ENCODE results near the gene SRCAP. TPM values are rescaled to one million over a fixed set of nuclear protein-coding genes. Genes with fewer than 3 reads are reported as not detected.
A peak's percentile ranks its signal among the peaks of the same experiment; 100 is the strongest.

SRCAP gene
- total and polyA plus RNA-seq, 2 of the 8 experiments (the other 6 are each of a cell fraction or from before 2014, with no cell fraction given), result 5.5 to 54.3 TPM

- Histone ChIP-seq H3K18ac (ENCODE audit: extremely low read depth, low read length) (no peak overlapping the region), H3K4ac (replicated peaks; ENCODE audit: insufficient read length, low read depth, low read length) (no peak overlapping the region), H3K79me1 (ENCODE audit: low read depth, low read length) (no peaks in the 10 kb centered on the region), H3K27me3 (replicated peaks in 1 of 4; ENCODE audit: control insufficient read depth in 3 of 4, extremely low read depth in 1 of 4, insufficient read depth in 3 of 4, low read length in 3 of 4) (peaks cover 76 to 95% (median 94%) of the 10 kb centered on the region in 4 experiments), H3K36me3 (ENCODE audit: control insufficient read depth in 2 of 4, insufficient read depth in 4 of 4, low read length in 3 of 4) (no peaks in the 10 kb centered on the region), H3K9ac (replicated peaks in 1 of 4; ENCODE audit: extremely low read depth in 1 of 4, low read depth in 3 of 4, low read length in 3 of 4) (no peak overlapping the region), H2BK5ac (ENCODE audit: low read depth, low read length) (no peak overlapping the region), H4K8ac (ENCODE audit: extremely low read depth, insufficient read depth, low read length) (no peak overlapping the region), H2AFZ (ENCODE audit: low read length) (no peak overlapping the region), H3K4me2 (ENCODE audit: insufficient read depth in 1 of 2, low read depth in 2 of 2, low read length in 2 of 2) (no peak overlapping the region), H3K14ac (ENCODE audit: insufficient read length) (no peak overlapping the region), H3K27ac (ENCODE audit: low read depth, low read length) (no peak overlapping the region), H2BK15ac (ENCODE audit: low read length) (no peak overlapping the region), H3K4me3 (ENCODE audit: extremely low read depth in 1 of 4, insufficient read depth in 2 of 4, low read depth in 3 of 4, low read length in 4 of 4) (no peak overlapping the region), H3K79me2 (ENCODE audit: control insufficient read depth in 1 of 2, insufficient read depth in 2 of 2, low read length in 2 of 2) (no peaks in the 10 kb centered on the region), H3K23me2 (ENCODE audit: low read depth, low read length) (no peaks in the 10 kb centered on the region; the same call in 1 of the 2 replicates), H2BK12ac (ENCODE audit: low read depth, low read length) (no peak overlapping the region), H2BK120ac (replicated peaks; ENCODE audit: low read depth, low read length) (no peak overlapping the region), H3K23ac (ENCODE audit: insufficient read length) (no peak overlapping the region), H3K9me3 (ENCODE audit: insufficient read depth in 2 of 2, low read depth in 1 of 2, low read length in 1 of 2) (no peaks in the 10 kb centered on the region; a peak in 1 of 4 replicates), H4K20me1 (replicated peaks in 1 of 2; ENCODE audit: control insufficient read depth in 1 of 2, insufficient read depth in 2 of 2, low read length in 2 of 2) (peaks cover 11 to 32% of the 10 kb centered on the region in 2 experiments), H2AK5ac (ENCODE audit: low read depth, low read length) (no peak overlapping the region), H2BK20ac (ENCODE audit: low read length) (no peak overlapping the region), H4K5ac (ENCODE audit: insufficient read length, low read depth, low read length) (no peak overlapping the region), H3K56ac (replicated peaks; ENCODE audit: insufficient read length, low read depth, low read length) (no peak overlapping the region), H3K4me1 (replicated peaks in 1 of 4; ENCODE audit: control insufficient read depth in 3 of 4, insufficient read depth in 4 of 4, low read length in 3 of 4) (peaks cover 0 to 3% (median 3%) of the 10 kb centered on the region in 4 experiments; a peak in 4 of 7 replicates), H4K91ac (replicated peaks; ENCODE audit: insufficient read length, low read length) (no peak overlapping the region)
- POLR2A ChIA-PET (ENCODE audit: partially characterized antibody), result interaction anchor here (0.7 to 2.4 kb wide), 18 partner anchors 9 to 264 kb away, joined by 3 to 16 read pairs (median 4); partner anchors contain the start of genes FBRS, PHKG2 and SRCAP
- FAIRE-seq (peak; percentile 94), DNase-seq (ENCODE audit: low read depth in 1 of 2, low spot score in 2 of 2) (peak; percentile 71 to 87)
- CTCF ChIA-PET (ENCODE audit: partially characterized antibody), result interaction anchor here (0.7 to 2.5 kb wide), 8 partner anchors 9 to 248 kb away, joined by 3 to 15 read pairs (median 3); partner anchors contain the start of gene DCTPP1
- 5% methylated on average over 11 of the region's 11 CpGs; no CpG with 5 or more reads in 1 of the 2 experiments for WGBS, 2 experiments (ENCODE audit: extremely low coverage in 1 of 2, insufficient coverage in 1 of 2, insufficient read length in 1 of 2, insufficient replicate concordance in 2 of 2, low coverage in 1 of 2, low lambda C conversion rate in 2 of 2, missing lambda C conversion rate in 1 of 2)
- TF ChIP-seq CTBP2 (IDR thresholded peaks at IDR 0.05; ENCODE audit: borderline replicate concordance, insufficient read depth, insufficient read length, low read length), result no peak
- no peak for TF ChIP-seq CTCF (IDR thresholded peaks at IDR 0.05; ENCODE audit: control extremely low read depth in 1 of 3, insufficient read depth in 1 of 3, low read depth in 1 of 3, low read length in 3 of 3)
- peak in 1 of 2 experiments; percentile 59 for TF ChIP-seq BCL11A (IDR thresholded peaks at IDR 0.05; ENCODE audit: low read depth in 2 of 2, low read length in 2 of 2)
- TF ChIP-seq POU5F1 (IDR thresholded peaks at IDR 0.05; ENCODE audit: low read depth, low read length), result peak; percentile 98
- TF ChIP-seq GTF2F1 (IDR thresholded peaks at IDR 0.05; ENCODE audit: borderline replicate concordance, low read depth, low read length), result no peak
- no peak for TF ChIP-seq CHD1 (IDR thresholded peaks at IDR 0.05; ENCODE audit: low read depth, low read length)
Observed at GRCh38 chr16:30677931-30678585, 20.9 kb upstream of the SRCAP start.

Measured in H1 (cell line).